SK-N-SH treated with all-trans-retinoic acid at 6 μM for 48 hours (cell line): ENCODE measurements around the gene GXYLT2.

Experiments used
- ATAC-seq: fragments of 200-7000 bp; cut with Tn5 transposase; 3 replicates; pipeline ENCODE4 v1.9.1; 2020; ENCODE audit warnings: mild to moderate bottlenecking, moderate library complexity
- ARNTL ChIP-seq: fragments of 450-650 bp; formaldehyde crosslinking; IDR thresholded peaks from 2 replicates; pipeline ENCODE4 v1.5.0; 2020; ENCODE audit warnings: low read depth, mild to moderate bottlenecking, moderate library complexity, borderline replicate concordance
- BACH2 ChIP-seq: fragments of 250-450 bp; sonication (Bioruptor Pico); IDR thresholded peaks from 2 replicates; pipeline ENCODE4 v1.9.0; 2021; ENCODE audit warnings: mild to moderate bottlenecking, borderline replicate concordance
- CSDC2 ChIP-seq: fragments of 250-450 bp; sonication (Bioruptor Pico); IDR thresholded peaks from 2 replicates; pipeline ENCODE4 v1.5.0; 2020; ENCODE audit warnings: mild to moderate bottlenecking, moderate library complexity
- CSRNP3 ChIP-seq: fragments of 250-450 bp; sonication (Bioruptor Pico); IDR thresholded peaks from 2 replicates; pipeline ENCODE4 v1.5.1; 2021; ENCODE audit warnings: mild to moderate bottlenecking, moderate library complexity
- ESRRG ChIP-seq: fragments of 250-450 bp; sonication (Bioruptor Pico); IDR thresholded peaks from 2 replicates; pipeline ENCODE4 v1.6.1; 2021; ENCODE audit warnings: mild to moderate bottlenecking
- GLIS3 ChIP-seq: fragments of 250-450 bp; sonication (Bioruptor Pico); IDR thresholded peaks from 2 replicates; pipeline ENCODE4 v1.5.0; 2020; ENCODE audit warnings: mild to moderate bottlenecking, moderate library complexity
- ISL1 ChIP-seq: fragments of 250-450 bp; sonication (Bioruptor Pico); IDR thresholded peaks from 2 replicates; pipeline ENCODE4 v2.1.2; 2022; ENCODE audit warnings: mild to moderate bottlenecking, moderate library complexity
- OSR1 ChIP-seq: fragments of 250-450 bp; sonication (Bioruptor Pico); IDR thresholded peaks from 2 replicates; pipeline ENCODE4 v1.8.0; 2022; ENCODE audit warnings: moderate library complexity, mild to moderate bottlenecking, inconsistent platforms
- POU6F1 ChIP-seq: fragments of 250-450 bp; sonication (Bioruptor Pico); IDR thresholded peaks from 2 replicates; pipeline ENCODE4 v1.8.0; 2021; ENCODE audit warnings: low read depth, mild to moderate bottlenecking, moderate library complexity, borderline replicate concordance
- PPARA ChIP-seq: fragments of 250-450 bp; sonication (Bioruptor Pico); IDR thresholded peaks from 2 replicates; pipeline ENCODE4 v1.5.0; 2020; ENCODE audit warnings: mild to moderate bottlenecking, borderline replicate concordance
- RARB ChIP-seq: fragments of 250-450 bp; sonication (Bioruptor Pico); IDR thresholded peaks from 2 replicates; pipeline ENCODE4 v1.8.0; 2021; ENCODE audit warnings: mild to moderate bottlenecking, moderate library complexity
- SNAI2 ChIP-seq: fragments of 250-450 bp; sonication (Bioruptor Pico); IDR thresholded peaks from 2 replicates; pipeline ENCODE4 v1.5.0; 2020; ENCODE audit warnings: mild to moderate bottlenecking, moderate library complexity
- TOX ChIP-seq: fragments of 250-450 bp; sonication (Bioruptor Pico); IDR thresholded peaks from 2 replicates; pipeline ENCODE4 v1.8.0; 2021; ENCODE audit warnings: mild to moderate bottlenecking, moderate library complexity, borderline replicate concordance
- TSHZ2 ChIP-seq: fragments of 250-450 bp; sonication (Bioruptor Pico); IDR thresholded peaks from 2 replicates; pipeline ENCODE4 v1.5.0; 2020; ENCODE audit warnings: mild to moderate bottlenecking, moderate library complexity
- ZC3H10 ChIP-seq: fragments of 250-450 bp; sonication (Bioruptor Pico); IDR thresholded peaks from 2 replicates; pipeline ENCODE4 v1.5.1; 2021; ENCODE audit warnings: mild to moderate bottlenecking, moderate library complexity
- ZFP3 ChIP-seq: fragments of 250-450 bp; sonication (Bioruptor Pico); IDR thresholded peaks from 2 replicates; pipeline ENCODE4 v1.5.0; 2020; ENCODE audit warnings: mild to moderate bottlenecking, moderate library complexity
- ZFP30 ChIP-seq: fragments of 450-650 bp; formaldehyde crosslinking; IDR thresholded peaks from 2 replicates; pipeline ENCODE4 v1.5.0; 2022; ENCODE audit warnings: mild to moderate bottlenecking, moderate library complexity
- ZNF565 ChIP-seq: fragments of 450-650 bp; formaldehyde crosslinking; conservative IDR thresholded peaks from 2 replicates; pipeline ENCODE4 v1.5.0; 2020; ENCODE audit warnings: low read depth, mild to moderate bottlenecking, moderate library complexity
- ZNF70 ChIP-seq: fragments of 450-650 bp; formaldehyde crosslinking; IDR thresholded peaks from 2 replicates; pipeline ENCODE4 v1.5.0; 2020; ENCODE audit warnings: mild to moderate bottlenecking, moderate library complexity

Gene GXYLT2

GRCh38 chr3:72950372-72950771, 62.5 kb downstream of the GXYLT2 start:
- TF ChIP-seq GLIS3 (CRISPR knock-in tag) (no peak), PPARA (no peak), ZC3H10 (CRISPR knock-in tag) (no peak), OSR1 (CRISPR knock-in tag) (no peak), ARNTL (no peak), ISL1 (CRISPR knock-in tag) (no peak), POU6F1 (CRISPR knock-in tag) (no peak), SNAI2 (CRISPR knock-in tag) (no peak), TSHZ2 (CRISPR knock-in tag) (no peak), ZNF70 (CRISPR knock-in tag) (no peak), CSDC2 (no peak)
- ATAC-seq = no peak

- ATAC-seq = no peak
- TF ChIP-seq ZFP3 = no peak
- no peak for TF ChIP-seq OSR1 (CRISPR knock-in tag)
These were observed 63.0 kb downstream of the GXYLT2 start for GRCh38 chr3:72950801-72951200.

- no peak for ATAC-seq
- no peak for TF ChIP-seq TOX (CRISPR knock-in tag)
- TF ChIP-seq TSHZ2 (CRISPR knock-in tag) = no peak
- TF ChIP-seq ESRRG (CRISPR knock-in tag) = no peak
- TF ChIP-seq ZFP3 = no peak
- no peak for TF ChIP-seq ARNTL
- no peak for TF ChIP-seq BACH2 (CRISPR knock-in tag)
- TF ChIP-seq RARB (CRISPR knock-in tag) = no peak
- no peak for TF ChIP-seq ZFP30
- TF ChIP-seq ZNF565 (CRISPR knock-in tag) = no peak
- no peak for TF ChIP-seq CSRNP3 (CRISPR knock-in tag)
- TF ChIP-seq POU6F1 (CRISPR knock-in tag) = no peak
- no peak for TF ChIP-seq ISL1 (CRISPR knock-in tag)
- no peak for TF ChIP-seq ZC3H10 (CRISPR knock-in tag)
- TF ChIP-seq OSR1 (CRISPR knock-in tag) = no peak
- no peak for TF ChIP-seq SNAI2 (CRISPR knock-in tag)
These were observed 63.4 kb downstream of the GXYLT2 start for GRCh38 chr3:72951259-72951722.
